A673 (cell line): ENCODE results near the gene CUL1.

ENCODE experiments used
- CTCF ChIP-seq: fragments of 300-800, 200-600 bp; sonication (generic); conservative IDR thresholded peaks from 2 replicates; pipeline ENCODE4 v1.5.1; 2017; ENCODE audit warnings: low read depth, mild to moderate bottlenecking, antibody characterized with exemption, low read length, moderate library complexity, mixed read lengths
- EZH2 ChIP-seq: fragments of 200-600 bp; sonication (generic); IDR thresholded peaks from 2 replicates; pipeline ENCODE4 v1.6.1; 2017; ENCODE audit warnings: borderline replicate concordance, low read depth, mild to moderate bottlenecking, mixed read lengths, antibody characterized with exemption, low read length; ENCODE audit not compliant: poor library complexity, severe bottlenecking

DNA sequence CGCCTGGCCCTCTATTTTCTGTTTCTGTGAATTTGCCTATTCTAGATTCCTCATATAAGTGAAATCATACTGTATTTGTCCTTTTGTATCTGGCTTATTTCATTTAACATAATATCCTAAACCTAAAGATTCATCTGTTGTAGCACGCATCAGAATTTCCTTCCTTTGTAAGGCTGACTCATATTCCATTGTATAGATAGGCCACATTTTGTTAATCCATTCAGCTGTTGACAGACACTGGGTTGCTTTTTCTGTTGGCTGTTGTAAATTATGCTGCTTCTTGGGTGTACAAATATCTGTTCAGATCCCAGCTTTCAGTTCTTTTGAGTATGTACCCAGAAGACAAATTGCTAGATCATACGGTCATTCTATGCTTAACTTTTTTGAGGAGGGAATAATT, 28.8 kb upstream of the CUL1 start:
- TF ChIP-seq CTCF (no peak), EZH2 (no peak)
